Measurements from ENCODE around the gene CBLN4. TPM values are rescaled to one million over a fixed set of nuclear protein-coding genes. Genes with fewer than 3 reads are reported as not detected.

Gene CBLN4
- polyA plus RNA-seq, 3 donors = 1.5 to 2.6 (median 1.8) TPM

DNA sequence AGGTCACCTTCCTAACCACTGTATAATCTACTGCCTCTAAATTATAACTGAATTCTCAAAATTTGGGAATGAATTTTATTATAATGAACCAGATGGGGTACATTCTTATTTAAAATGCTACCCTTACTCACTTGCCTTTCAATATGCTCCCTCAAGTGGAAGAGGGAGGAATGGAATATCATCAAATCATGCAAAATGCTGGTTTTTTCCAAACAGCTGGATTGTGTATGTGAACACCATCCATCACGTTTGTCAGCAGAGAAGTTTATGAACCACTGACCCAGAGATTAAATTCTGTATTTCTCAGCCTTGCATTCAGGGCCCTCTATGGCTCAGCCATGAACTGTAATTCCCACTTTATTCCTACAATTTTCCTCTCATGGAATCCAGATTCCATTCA lies 40.5 kb downstream of the CBLN4 start:
- peak in 5 of 11 donors; percentile 11 to 25 (median 24) for DNase-seq (ENCODE audit: extremely low read depth in 1 of 11, low read depth in 9 of 11, low spot score in 4 of 11)

DNA sequence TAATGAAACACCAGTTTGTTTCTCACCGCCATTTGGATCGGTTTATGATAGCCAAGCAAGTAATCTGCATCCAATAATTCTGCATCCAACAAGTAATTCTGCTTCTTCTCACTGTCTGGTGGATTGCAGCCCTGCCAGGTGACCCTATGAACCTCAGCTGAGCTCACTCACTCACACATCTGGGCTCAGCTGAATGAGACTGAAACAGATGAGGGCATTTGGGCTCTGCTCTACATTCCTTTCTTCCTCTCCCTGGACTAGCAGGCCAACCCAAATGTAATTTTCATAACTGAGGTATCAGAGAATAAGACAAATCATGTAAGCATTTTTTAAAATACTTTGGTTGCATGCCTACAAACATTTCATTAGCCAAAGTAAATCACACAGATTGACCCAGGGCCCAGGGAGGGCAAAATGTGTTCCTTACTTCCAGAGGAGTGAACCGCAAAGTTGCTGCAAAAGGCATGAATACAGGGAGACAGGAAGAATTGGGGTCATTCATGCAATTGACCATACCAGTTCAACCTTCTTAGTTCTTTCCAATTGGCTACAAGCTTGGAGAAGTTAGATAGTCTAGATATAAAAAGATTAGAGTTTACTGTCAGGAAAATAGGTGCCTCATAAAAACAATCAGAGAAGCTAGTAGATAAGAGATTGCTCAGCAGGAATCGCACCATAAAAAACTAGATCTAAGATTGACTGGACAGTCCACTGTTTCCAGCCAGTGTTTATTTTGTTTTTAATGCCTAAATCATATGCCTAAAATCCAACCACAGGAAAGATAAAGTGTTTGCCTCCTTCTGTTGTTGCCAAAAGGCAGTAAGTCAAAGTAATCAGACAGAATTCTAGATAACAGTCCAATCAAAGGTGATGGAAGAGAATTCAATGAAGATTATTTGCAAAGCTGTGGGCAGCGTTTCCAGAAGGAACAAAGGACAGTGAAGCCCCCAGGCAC lies 43.7 kb downstream of the CBLN4 start:
- peak in 5 of 11 donors; percentile 5 to 29 (median 18) for DNase-seq (ENCODE audit: extremely low read depth in 1 of 11, low read depth in 9 of 11, low spot score in 4 of 11)

GRCh38 chr20:55953201-55953600 lies 52.1 kb downstream of the CBLN4 start:
- no peak for DNase-seq (ENCODE audit: extremely low read depth in 1 of 11, low read depth in 9 of 11, low spot score in 4 of 11)

- DNase-seq (ENCODE audit: extremely low read depth in 1 of 11, low read depth in 9 of 11, low spot score in 4 of 11) = no peak
Measured at GRCh38 chr20:55947701-55948100, 57.6 kb downstream of the CBLN4 start.

Other genes starting within 250 kb of the CBLN4 start
- gene MC3R, start 243.2 kb upstream of the CBLN4 start, polyA plus RNA-seq (ENCODE audit: insufficient read length in 3 of 3) = not detected